Measurements from ENCODE around the gene DNAH17.

- TF ChIP-seq CTCF (IDR thresholded peaks at IDR 0.05) (no peak), POLR2A (IDR thresholded peaks at IDR 0.05) (no peak)
Measured at GRCh38 chr17:78510141-78511075, 66.8 kb downstream of the DNAH17 start.

All from lower leg skin (tissue), 3 donors.